GM23338 (cell line): ENCODE results near the gene DHX58. TPM values are rescaled to one million over a fixed set of nuclear protein-coding genes. Genes with fewer than 3 reads are reported as not detected.

Source experiments
- ATAC-seq: fragments of 200-7000 bp; cut with Tn5 transposase; 3 replicates; pipeline ENCODE4 v1.9.1; 2020
- DNase-seq: peaks from one replicate; pipeline ENCODE4 v3.0.0-alpha.2; 2015; ENCODE audit warnings: low spot score
- H2AFZ ChIP-seq: fragments of 200-600 bp; sonication (generic); 2 replicates; pipeline ENCODE4 v1.8.0; 2016; ENCODE audit warnings: antibody characterized with exemption, mild to moderate bottlenecking, moderate library complexity
- H3F3A ChIP-seq: fragments of 200-600 bp; sonication (generic); replicated peaks from 2 replicates; pipeline ENCODE4 v1.8.0; 2017; ENCODE audit warnings: antibody characterized with exemption, mixed run types, low read depth
- H3K27ac ChIP-seq: fragments of 200-600 bp; sonication (generic); 2 replicates; pipeline ENCODE4 v1.6.1; 2016; ENCODE audit warnings: low read depth
- H3K27me3 ChIP-seq: fragments of 200-600 bp; sonication (generic); 2 replicates; pipeline ENCODE4 v1.8.0; 2016; ENCODE audit warnings: mild to moderate bottlenecking, mixed run types, moderate library complexity; ENCODE audit not compliant: insufficient read depth
- H3K36me3 ChIP-seq: fragments of 200-600 bp; sonication (generic); 2 replicates; pipeline ENCODE4 v1.8.0; 2016; ENCODE audit warnings: mild to moderate bottlenecking; ENCODE audit not compliant: insufficient read depth
- H3K4me1 ChIP-seq: fragments of 200-600 bp; sonication (generic); 2 replicates; pipeline ENCODE4 v1.8.0; 2016; ENCODE audit warnings: mild to moderate bottlenecking, moderate library complexity; ENCODE audit not compliant: insufficient read depth
- H3K4me2 ChIP-seq: fragments of 200-600 bp; sonication (generic); 2 replicates; pipeline ENCODE4 v1.7.1; 2017; ENCODE audit warnings: mixed run types
- H3K4me3 ChIP-seq: fragments of 200-600 bp; sonication (generic); 2 replicates; pipeline ENCODE4 v1.6.1; 2016; ENCODE audit warnings: mixed run types
- H3K79me2 ChIP-seq: fragments of 200-600 bp; sonication (generic); replicated peaks from 2 replicates; pipeline ENCODE4 v1.8.0; 2017; ENCODE audit warnings: mild to moderate bottlenecking; ENCODE audit not compliant: insufficient read depth
- H3K9me2 ChIP-seq: fragments of 200-600 bp; sonication (generic); 2 replicates; pipeline ENCODE4 v1.8.0; 2017; ENCODE audit not compliant: insufficient read depth
- H4K20me1 ChIP-seq: fragments of 200-600 bp; sonication (generic); replicated peaks from 2 replicates; pipeline ENCODE4 v1.8.0; 2017; ENCODE audit warnings: mild to moderate bottlenecking; ENCODE audit not compliant: insufficient read depth
- H3K27ac Mint-ChIP-seq: 2 replicates; pipeline ENCODE4 v1.8.0; 2020; ENCODE audit warnings: inconsistent platforms, mild to moderate bottlenecking, moderate library complexity, mixed read lengths
- H3K27me3 Mint-ChIP-seq: 3 replicates; pipeline ENCODE4 v1.8.0; 2022; ENCODE audit warnings: low read depth, mild to moderate bottlenecking, moderate library complexity, mixed read lengths, inconsistent platforms; ENCODE audit not compliant: insufficient read depth, poor library complexity
- H3K36me3 Mint-ChIP-seq: 3 replicates; pipeline ENCODE4 v1.8.0; 2021; ENCODE audit warnings: low read depth, mild to moderate bottlenecking, inconsistent platforms, moderate library complexity, mixed read lengths
- H3K4me1 Mint-ChIP-seq: 3 replicates; pipeline ENCODE4 v1.8.0; 2020; ENCODE audit warnings: mild to moderate bottlenecking, inconsistent platforms, mixed read lengths
- H3K4me3 Mint-ChIP-seq: 3 replicates; pipeline ENCODE4 v1.8.0; 2021; ENCODE audit warnings: moderate library complexity, mild to moderate bottlenecking, inconsistent platforms, mixed read lengths
- H3K9me3 Mint-ChIP-seq: 3 replicates; pipeline ENCODE4 v1.8.0; 2020; ENCODE audit warnings: moderate library complexity, mild to moderate bottlenecking, inconsistent platforms, mixed read lengths
- ETS1 ChIP-seq: IDR thresholded peaks from 2 replicates; pipeline ENCODE4 v1.6.1; 2016; ENCODE audit warnings: antibody characterized with exemption
- REST ChIP-seq: IDR thresholded peaks from one replicate; pipeline ENCODE4 v1.6.1; 2018; ENCODE audit warnings: antibody characterized with exemption; ENCODE audit not compliant: unreplicated experiment
- ZNF462 ChIP-seq: fragments of 250-450 bp; sonication (Bioruptor Pico); IDR thresholded peaks from 2 replicates; pipeline ENCODE4 v1.5.0; 2020; ENCODE audit warnings: mild to moderate bottlenecking, moderate library complexity
- polyA plus RNA-seq: library from polyadenylated mRNA; unstranded; fragments of >200 nt; fragmentation: Nextera tagmentation; extraction: Ambion mirVana; gene quantifications from 2 replicates; pipeline ENCODE4 v1.2.1, GENCODE V29; 2016
- total RNA-seq: library from RNA; depleted of rRNA; stranded (reverse); fragments of >200 nt; shearing (Covaris generic); gene quantifications from 2 replicates; pipeline ENCODE4 v1.2.3, GENCODE V29; 2014

DHX58 gene
- total and polyA plus RNA-seq, 2 experiments from 2014 or later: 4.1 to 6.6 TPM

- 0 out of 2 replicates have a peak, but pooled peaks cover 3% of the 10 kb centered on the region for H3F3A ChIP-seq
- ATAC-seq: peak; percentile 10; the same call in 2 of the 3 replicates
These were observed 43.5 kb downstream of the DHX58 start for GRCh38 chr17:42068979-42069378.

More at GRCh38 chr17:42068979-42069378, 43.5 kb downstream of the DHX58 start:
- Histone ChIP-seq H3K9me2 (no peaks in the 10 kb centered on the region), H3K4me2 (no peak overlapping the region), H2AFZ (no peak overlapping the region), H3K4me3 (no peak overlapping the region), H3K27me3 (0 out of 2 replicates have a peak, but pooled peaks cover 9% of the 10 kb centered on the region), H3K27ac (no peak overlapping the region), H4K20me1 (no peaks in the 10 kb centered on the region), H3K36me3 (no peaks in the 10 kb centered on the region), H3K79me2 (no peaks in the 10 kb centered on the region), H3K4me1 (peaks cover 9% of the 10 kb centered on the region; the same call in 1 of the 2 replicates)
- no peaks in the 10 kb centered on the region for H3K9me3 Mint-ChIP-seq
- no peak for TF ChIP-seq ETS1
- no peak for TF ChIP-seq REST
- no peak for TF ChIP-seq ZNF462 (CRISPR knock-in tag)
- peaks cover 22% of the 10 kb centered on the region for H3K27me3 Mint-ChIP-seq
- H3K4me1 Mint-ChIP-seq: peaks cover 27% of the 10 kb centered on the region; the same call in 2 of the 3 replicates
- no peaks in the 10 kb centered on the region for H3K36me3 Mint-ChIP-seq
- H3K4me3 Mint-ChIP-seq: no peak overlapping the region
- DNase-seq: no peak
- H3K27ac Mint-ChIP-seq: no peak overlapping the region
